ENCODE measurements around the gene ZSWIM2.
"Not testable (repeated sequence)": the region's sequence is repeated elsewhere in the genome, so short reads cannot be mapped to it uniquely, and the experiment has no call there.

Gene ZSWIM2

DNA sequence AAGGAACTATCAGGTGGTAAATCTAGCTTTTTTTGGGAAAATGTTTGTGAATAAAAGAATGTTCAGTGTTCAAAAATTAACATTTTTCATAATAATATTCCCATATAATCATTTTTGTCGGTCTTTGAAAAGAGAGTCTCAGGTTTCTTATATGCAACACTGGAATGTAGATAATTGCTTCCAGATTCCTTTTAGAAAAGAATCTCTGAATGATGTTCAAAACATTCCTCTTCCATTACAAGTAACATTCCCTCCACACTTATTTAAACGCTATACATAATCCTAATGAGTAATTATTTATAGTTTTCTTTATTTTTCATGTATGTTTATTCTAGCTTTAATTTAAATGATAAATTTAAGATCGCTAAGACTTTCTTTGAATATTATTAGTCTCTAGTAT, 7.0 kb downstream of the ZSWIM2 start:
- DNase-seq: no peak

DNA sequence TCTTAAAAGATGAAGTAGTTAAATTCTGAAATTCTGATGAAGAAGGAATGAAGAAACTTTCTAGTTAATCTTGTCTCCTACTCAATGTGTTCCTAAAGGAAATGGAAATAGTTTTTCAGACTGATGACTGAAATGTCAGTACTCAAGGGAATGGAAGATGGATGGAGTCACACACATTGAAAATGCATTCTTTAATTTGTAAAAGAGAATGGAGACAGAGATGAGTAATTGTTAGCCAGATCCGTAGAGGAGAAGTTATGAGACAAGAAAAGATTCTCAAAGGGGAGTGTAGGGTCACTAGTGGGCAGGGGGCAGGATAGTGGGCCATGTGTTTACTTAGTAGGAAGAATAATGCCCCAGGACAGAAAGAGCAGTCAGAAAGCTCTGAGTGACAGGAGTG, 13.3 kb downstream of the ZSWIM2 start:
- DNase-seq: no peak

DNA sequence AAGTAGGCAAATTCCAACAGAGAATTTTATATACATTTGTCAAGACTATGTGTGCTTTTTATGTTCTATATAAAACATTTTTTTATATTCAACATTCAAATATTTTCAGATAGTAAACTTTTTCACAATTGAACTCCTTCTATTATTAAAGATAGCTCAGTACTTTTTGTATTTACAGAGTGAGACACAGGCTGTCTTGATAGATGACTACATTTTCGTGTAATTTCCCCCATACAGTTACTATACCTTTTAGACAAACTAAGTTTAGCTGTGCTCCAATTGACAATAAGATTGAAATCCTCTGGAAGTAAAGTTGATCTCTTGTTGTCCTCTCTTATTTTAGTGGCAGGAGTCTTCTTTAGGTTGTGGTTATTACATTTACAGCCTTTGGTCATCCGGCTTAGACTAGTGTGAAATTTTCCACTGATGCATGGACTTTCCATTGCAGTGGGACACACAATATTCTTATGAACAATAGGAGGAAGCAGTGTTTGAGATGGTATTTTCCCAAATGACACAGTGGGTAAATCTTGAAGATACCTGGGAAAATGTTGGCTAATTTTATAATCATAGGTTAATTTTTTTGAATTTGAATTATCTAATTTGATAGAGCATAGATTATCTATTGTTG, 21.0 kb downstream of the ZSWIM2 start:
- DNase-seq: no peak

- DNase-seq: no peak
Measured at GRCh38 chr2:186827411-186827810, 21.6 kb downstream of the ZSWIM2 start.

DNA sequence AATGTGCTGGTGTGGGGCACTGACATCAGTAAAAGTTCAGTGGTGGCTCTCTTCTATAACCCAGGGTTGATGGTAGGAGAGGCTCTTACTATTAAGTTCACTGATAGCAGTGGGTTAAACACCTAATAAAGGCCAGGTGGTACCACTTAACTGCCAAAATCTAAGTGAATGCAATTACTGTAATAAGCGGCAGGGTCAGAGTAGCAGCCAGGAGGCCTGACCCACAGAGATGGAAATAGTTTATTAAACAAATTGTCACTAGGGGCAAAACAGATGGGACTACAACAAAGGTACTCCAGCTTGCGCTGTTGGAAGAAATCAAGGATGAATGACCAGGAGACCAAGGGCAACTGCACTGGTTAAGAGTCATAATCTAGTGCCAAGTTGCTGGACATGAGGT, 26.6 kb downstream of the ZSWIM2 start:
- no peak for DNase-seq

- DNase-seq: no peak
Measured at GRCh38 chr2:186820303-186820702, 28.7 kb downstream of the ZSWIM2 start.

DNA sequence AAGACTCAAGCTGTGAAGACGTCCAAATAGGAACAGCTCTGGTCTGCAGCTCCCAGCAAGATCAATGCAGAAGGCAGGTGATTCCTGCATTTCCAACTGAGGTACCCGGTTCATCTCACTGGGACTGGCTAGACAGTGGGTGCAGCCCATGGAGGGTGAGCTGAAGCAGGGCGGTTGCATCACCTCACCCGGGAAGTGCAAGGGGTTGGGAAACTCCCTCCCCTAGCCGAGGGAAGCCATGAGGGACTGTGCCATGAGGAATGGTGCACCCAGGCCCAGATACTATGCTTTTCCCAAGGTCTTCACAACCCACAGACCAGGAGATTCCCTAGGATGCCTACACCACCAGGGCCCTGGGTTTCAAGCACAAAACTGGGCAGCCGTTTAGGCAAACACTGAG, 37.2 kb downstream of the ZSWIM2 start:
- not testable (repeated sequence) for DNase-seq

- DNase-seq: no peak
Measured at GRCh38 chr2:186806591-186806990, 42.4 kb downstream of the ZSWIM2 start.

GRCh38 chr2:186798604-186799003, 50.4 kb downstream of the ZSWIM2 start:
- not testable (repeated sequence) for DNase-seq

GRCh38 chr2:186784930-186785329, 64.0 kb downstream of the ZSWIM2 start:
- no peak for DNase-seq

DNA sequence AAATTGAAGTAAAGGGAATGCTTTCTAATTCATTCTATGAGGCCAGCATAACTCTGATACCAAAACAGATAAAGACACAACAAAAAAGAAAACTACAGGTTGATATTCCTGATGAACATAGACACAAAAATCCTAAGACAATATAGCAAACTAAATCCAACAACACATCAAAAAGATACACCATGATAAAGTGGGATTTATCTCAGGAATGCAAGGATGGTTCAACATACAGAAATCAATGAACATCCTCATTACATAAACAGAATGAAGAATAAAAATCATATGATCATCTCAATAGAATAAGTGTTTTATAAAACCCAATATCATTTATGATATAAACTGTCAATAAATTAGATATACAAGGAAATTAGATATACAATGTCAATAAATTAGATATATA, 65.7 kb downstream of the ZSWIM2 start:
- DNase-seq: no peak

- peak; percentile 15 for DNase-seq
Measured at GRCh38 chr2:186780701-186781316, 68.2 kb downstream of the ZSWIM2 start.
